GM23338 (cell line): ENCODE measurements around the gene ETFBKMT. TPM values are rescaled to one million over a fixed set of nuclear protein-coding genes. Genes with fewer than 3 reads are reported as not detected.
A peak's percentile ranks its signal among the peaks of the same experiment; 100 is the strongest.

Source experiments
- ATAC-seq: fragments of 200-7000 bp; cut with Tn5 transposase; 3 replicates; pipeline ENCODE4 v1.9.1; 2020
- DNase-seq: peaks from one replicate; pipeline ENCODE4 v3.0.0-alpha.2; 2015; ENCODE audit warnings: low spot score
- H2AFZ ChIP-seq: fragments of 200-600 bp; sonication (generic); 2 replicates; pipeline ENCODE4 v1.8.0; 2016; ENCODE audit warnings: antibody characterized with exemption, mild to moderate bottlenecking, moderate library complexity
- H3F3A ChIP-seq: fragments of 200-600 bp; sonication (generic); replicated peaks from 2 replicates; pipeline ENCODE4 v1.8.0; 2017; ENCODE audit warnings: antibody characterized with exemption, mixed run types, low read depth
- H3K27ac ChIP-seq: fragments of 200-600 bp; sonication (generic); 2 replicates; pipeline ENCODE4 v1.6.1; 2016; ENCODE audit warnings: low read depth
- H3K27me3 ChIP-seq: fragments of 200-600 bp; sonication (generic); 2 replicates; pipeline ENCODE4 v1.8.0; 2016; ENCODE audit warnings: mild to moderate bottlenecking, mixed run types, moderate library complexity; ENCODE audit not compliant: insufficient read depth
- H3K36me3 ChIP-seq: fragments of 200-600 bp; sonication (generic); 2 replicates; pipeline ENCODE4 v1.8.0; 2016; ENCODE audit warnings: mild to moderate bottlenecking; ENCODE audit not compliant: insufficient read depth
- H3K4me1 ChIP-seq: fragments of 200-600 bp; sonication (generic); 2 replicates; pipeline ENCODE4 v1.8.0; 2016; ENCODE audit warnings: mild to moderate bottlenecking, moderate library complexity; ENCODE audit not compliant: insufficient read depth
- H3K4me2 ChIP-seq: fragments of 200-600 bp; sonication (generic); 2 replicates; pipeline ENCODE4 v1.7.1; 2017; ENCODE audit warnings: mixed run types
- H3K4me3 ChIP-seq: fragments of 200-600 bp; sonication (generic); 2 replicates; pipeline ENCODE4 v1.6.1; 2016; ENCODE audit warnings: mixed run types
- H3K79me2 ChIP-seq: fragments of 200-600 bp; sonication (generic); replicated peaks from 2 replicates; pipeline ENCODE4 v1.8.0; 2017; ENCODE audit warnings: mild to moderate bottlenecking; ENCODE audit not compliant: insufficient read depth
- H3K9me2 ChIP-seq: fragments of 200-600 bp; sonication (generic); 2 replicates; pipeline ENCODE4 v1.8.0; 2017; ENCODE audit not compliant: insufficient read depth
- H4K20me1 ChIP-seq: fragments of 200-600 bp; sonication (generic); replicated peaks from 2 replicates; pipeline ENCODE4 v1.8.0; 2017; ENCODE audit warnings: mild to moderate bottlenecking; ENCODE audit not compliant: insufficient read depth
- H3K27ac Mint-ChIP-seq: 2 replicates; pipeline ENCODE4 v1.8.0; 2020; ENCODE audit warnings: inconsistent platforms, mild to moderate bottlenecking, moderate library complexity, mixed read lengths
- H3K27me3 Mint-ChIP-seq: 3 replicates; pipeline ENCODE4 v1.8.0; 2022; ENCODE audit warnings: low read depth, mild to moderate bottlenecking, moderate library complexity, mixed read lengths, inconsistent platforms; ENCODE audit not compliant: insufficient read depth, poor library complexity
- H3K36me3 Mint-ChIP-seq: 3 replicates; pipeline ENCODE4 v1.8.0; 2021; ENCODE audit warnings: low read depth, mild to moderate bottlenecking, inconsistent platforms, moderate library complexity, mixed read lengths
- H3K4me1 Mint-ChIP-seq: 3 replicates; pipeline ENCODE4 v1.8.0; 2020; ENCODE audit warnings: mild to moderate bottlenecking, inconsistent platforms, mixed read lengths
- H3K4me3 Mint-ChIP-seq: 3 replicates; pipeline ENCODE4 v1.8.0; 2021; ENCODE audit warnings: moderate library complexity, mild to moderate bottlenecking, inconsistent platforms, mixed read lengths
- H3K9me3 Mint-ChIP-seq: 3 replicates; pipeline ENCODE4 v1.8.0; 2020; ENCODE audit warnings: moderate library complexity, mild to moderate bottlenecking, inconsistent platforms, mixed read lengths
- CREB1 ChIP-seq: fragments of 250-450 bp; sonication (Bioruptor Pico); IDR thresholded peaks from 2 replicates; pipeline ENCODE4 v1.5.0; 2020; ENCODE audit warnings: low read depth, mild to moderate bottlenecking, moderate library complexity
- EZH2 ChIP-seq: fragments of 200-600 bp; sonication (generic); IDR thresholded peaks from one replicate; pipeline ENCODE4 v1.8.0; 2017; ENCODE audit warnings: antibody characterized with exemption, mild to moderate bottlenecking, low read depth; ENCODE audit not compliant: unreplicated experiment
- STAT1 ChIP-seq: IDR thresholded peaks from one replicate; pipeline ENCODE4 v1.6.1; 2016; ENCODE audit warnings: antibody characterized with exemption; ENCODE audit not compliant: unreplicated experiment
- ZNF114 ChIP-seq: fragments of 250-450 bp; sonication (Bioruptor Pico); IDR thresholded peaks from 2 replicates; pipeline ENCODE4 v1.5.0; 2020; ENCODE audit warnings: mild to moderate bottlenecking, moderate library complexity
- ZNF331 ChIP-seq: fragments of 250-450 bp; sonication (Bioruptor Pico); IDR thresholded peaks from 2 replicates; pipeline ENCODE4 v1.5.0; 2020; ENCODE audit warnings: low read depth, mild to moderate bottlenecking, moderate library complexity
- polyA plus RNA-seq: library from polyadenylated mRNA; unstranded; fragments of >200 nt; fragmentation: Nextera tagmentation; extraction: Ambion mirVana; gene quantifications from 2 replicates; pipeline ENCODE4 v1.2.1, GENCODE V29; 2016
- total RNA-seq: library from RNA; depleted of rRNA; stranded (reverse); fragments of >200 nt; shearing (Covaris generic); gene quantifications from 2 replicates; pipeline ENCODE4 v1.2.3, GENCODE V29; 2014
- TF ChIP-seq, protein P1 (sequence below): fragments of 250-450 bp; sonication (Bioruptor Pico); IDR thresholded peaks from 2 replicates; pipeline ENCODE4 v1.5.0; 2020; ENCODE audit warnings: mild to moderate bottlenecking, moderate library complexity
- TF ChIP-seq, protein P2 (sequence below), 2 experiments: fragments of 200-600 bp in 1 of 2; sonication (generic) in 1 of 2; conservative IDR thresholded peaks; 2 replicates each; pipeline versions ENCODE4 v1.5.1 to v1.6.1; 2016 to 2017; ENCODE audit warnings: antibody characterized with exemption in 2 of 2, low read depth in 2 of 2, mild to moderate bottlenecking in 2 of 2, moderate library complexity in 1 of 2

Gene ETFBKMT
- total and polyA plus RNA-seq, 2 experiments from 2014 or later: 0.79 to 3.2 TPM

DNA sequence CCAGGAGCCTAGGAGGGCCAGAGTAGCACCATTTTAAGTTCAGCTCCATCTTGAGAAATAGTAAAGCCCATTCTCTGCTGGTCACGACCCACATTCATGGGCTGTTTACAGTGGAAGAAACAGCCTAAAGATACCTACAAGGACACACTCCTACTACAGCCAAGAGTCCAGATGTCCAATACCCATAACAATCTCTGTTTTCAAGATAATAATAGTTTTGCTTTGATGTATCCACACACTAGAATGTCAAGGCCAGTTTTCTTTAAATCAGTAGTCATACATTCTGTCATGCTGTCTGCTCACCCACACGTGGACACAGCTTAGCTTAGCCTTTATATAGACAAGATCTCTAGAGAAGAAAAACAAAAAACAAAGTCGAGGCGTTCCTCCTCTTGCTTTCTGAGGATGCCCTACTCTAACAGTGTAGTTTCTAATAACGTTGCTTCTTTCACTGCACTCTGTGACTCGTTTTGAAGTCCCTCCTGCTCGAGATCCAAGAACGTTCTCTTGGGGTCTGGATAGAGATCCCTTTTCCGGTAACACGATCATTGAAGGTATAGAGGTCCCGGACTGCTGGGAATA is 17.9 kb upstream of the ETFBKMT start (continued):
- TF ChIP-seq, protein P1, sequence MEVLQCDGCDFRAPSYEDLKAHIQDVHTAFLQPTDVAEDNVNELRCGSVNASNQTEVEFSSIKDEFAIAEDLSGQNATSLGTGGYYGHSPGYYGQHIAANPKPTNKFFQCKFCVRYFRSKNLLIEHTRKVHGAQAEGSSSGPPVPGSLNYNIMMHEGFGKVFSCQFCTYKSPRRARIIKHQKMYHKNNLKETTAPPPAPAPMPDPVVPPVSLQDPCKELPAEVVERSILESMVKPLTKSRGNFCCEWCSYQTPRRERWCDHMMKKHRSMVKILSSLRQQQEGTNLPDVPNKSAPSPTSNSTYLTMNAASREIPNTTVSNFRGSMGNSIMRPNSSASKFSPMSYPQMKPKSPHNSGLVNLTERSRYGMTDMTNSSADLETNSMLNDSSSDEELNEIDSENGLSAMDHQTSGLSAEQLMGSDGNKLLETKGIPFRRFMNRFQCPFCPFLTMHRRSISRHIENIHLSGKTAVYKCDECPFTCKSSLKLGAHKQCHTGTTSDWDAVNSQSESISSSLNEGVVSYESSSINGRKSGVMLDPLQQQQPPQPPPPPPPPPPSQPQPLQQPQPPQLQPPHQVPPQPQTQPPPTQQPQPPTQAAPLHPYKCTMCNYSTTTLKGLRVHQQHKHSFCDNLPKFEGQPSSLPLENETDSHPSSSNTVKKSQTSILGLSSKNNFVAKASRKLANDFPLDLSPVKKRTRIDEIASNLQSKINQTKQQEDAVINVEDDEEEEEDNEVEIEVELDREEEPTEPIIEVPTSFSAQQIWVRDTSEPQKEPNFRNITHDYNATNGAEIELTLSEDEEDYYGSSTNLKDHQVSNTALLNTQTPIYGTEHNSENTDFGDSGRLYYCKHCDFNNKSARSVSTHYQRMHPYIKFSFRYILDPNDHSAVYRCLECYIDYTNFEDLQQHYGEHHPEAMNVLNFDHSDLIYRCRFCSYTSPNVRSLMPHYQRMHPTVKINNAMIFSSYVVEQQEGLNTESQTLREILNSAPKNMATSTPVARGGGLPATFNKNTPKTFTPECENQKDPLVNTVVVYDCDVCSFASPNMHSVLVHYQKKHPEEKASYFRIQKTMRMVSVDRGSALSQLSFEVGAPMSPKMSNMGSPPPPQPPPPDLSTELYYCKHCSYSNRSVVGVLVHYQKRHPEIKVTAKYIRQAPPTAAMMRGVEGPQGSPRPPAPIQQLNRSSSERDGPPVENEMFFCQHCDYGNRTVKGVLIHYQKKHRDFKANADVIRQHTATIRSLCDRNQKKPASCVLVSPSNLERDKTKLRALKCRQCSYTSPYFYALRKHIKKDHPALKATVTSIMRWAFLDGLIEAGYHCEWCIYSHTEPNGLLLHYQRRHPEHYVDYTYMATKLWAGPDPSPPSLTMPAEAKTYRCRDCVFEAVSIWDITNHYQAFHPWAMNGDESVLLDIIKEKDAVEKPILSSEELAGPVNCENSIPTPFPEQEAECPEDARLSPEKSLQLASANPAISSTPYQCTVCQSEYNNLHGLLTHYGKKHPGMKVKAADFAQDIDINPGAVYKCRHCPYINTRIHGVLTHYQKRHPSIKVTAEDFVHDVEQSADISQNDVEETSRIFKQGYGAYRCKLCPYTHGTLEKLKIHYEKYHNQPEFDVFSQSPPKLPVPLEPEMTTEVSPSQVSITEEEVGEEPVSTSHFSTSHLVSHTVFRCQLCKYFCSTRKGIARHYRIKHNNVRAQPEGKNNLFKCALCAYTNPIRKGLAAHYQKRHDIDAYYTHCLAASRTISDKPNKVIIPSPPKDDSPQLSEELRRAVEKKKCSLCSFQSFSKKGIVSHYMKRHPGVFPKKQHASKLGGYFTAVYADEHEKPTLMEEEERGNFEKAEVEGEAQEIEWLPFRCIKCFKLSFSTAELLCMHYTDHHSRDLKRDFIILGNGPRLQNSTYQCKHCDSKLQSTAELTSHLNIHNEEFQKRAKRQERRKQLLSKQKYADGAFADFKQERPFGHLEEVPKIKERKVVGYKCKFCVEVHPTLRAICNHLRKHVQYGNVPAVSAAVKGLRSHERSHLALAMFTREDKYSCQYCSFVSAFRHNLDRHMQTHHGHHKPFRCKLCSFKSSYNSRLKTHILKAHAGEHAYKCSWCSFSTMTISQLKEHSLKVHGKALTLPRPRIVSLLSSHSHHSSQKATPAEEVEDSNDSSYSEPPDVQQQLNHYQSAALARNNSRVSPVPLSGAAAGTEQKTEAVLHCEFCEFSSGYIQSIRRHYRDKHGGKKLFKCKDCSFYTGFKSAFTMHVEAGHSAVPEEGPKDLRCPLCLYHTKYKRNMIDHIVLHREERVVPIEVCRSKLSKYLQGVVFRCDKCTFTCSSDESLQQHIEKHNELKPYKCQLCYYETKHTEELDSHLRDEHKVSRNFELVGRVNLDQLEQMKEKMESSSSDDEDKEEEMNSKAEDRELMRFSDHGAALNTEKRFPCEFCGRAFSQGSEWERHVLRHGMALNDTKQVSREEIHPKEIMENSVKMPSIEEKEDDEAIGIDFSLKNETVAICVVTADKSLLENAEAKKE (CRISPR knock-in tag): no peak
- TF ChIP-seq ZNF331 (CRISPR knock-in tag): no peak

DNA sequence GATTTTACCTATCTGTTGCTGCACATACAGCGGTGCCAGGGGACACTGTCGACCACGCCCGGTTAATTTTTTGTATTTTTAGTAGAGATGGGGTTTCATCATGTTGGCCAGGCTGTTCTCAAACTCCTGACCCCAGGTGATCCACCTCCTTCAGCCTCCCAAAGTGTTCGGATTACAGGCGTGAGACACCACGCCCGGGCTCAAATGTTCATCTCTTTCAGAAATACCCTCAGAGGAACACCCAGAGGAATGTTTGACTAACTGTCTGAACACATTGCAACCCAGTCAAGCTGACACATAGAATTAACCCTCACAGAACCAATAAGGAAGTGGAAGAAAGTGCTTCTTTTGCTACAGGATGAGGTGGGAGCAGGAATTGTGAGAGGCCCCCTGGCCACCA is 15.0 kb upstream of the ETFBKMT start:
- Mint-ChIP-seq H3K36me3 (no peaks in the 10 kb centered on the region), H3K4me1 (0 out of 3 replicates have a peak, but pooled peaks cover 3% of the 10 kb centered on the region), H3K4me3 (no peak overlapping the region), H3K27ac (no peak overlapping the region), H3K27me3 (no peaks in the 10 kb centered on the region), H3K9me3 (no peaks in the 10 kb centered on the region; the same call in 2 of the 3 replicates)
- Histone ChIP-seq H3K79me2 (no peaks in the 10 kb centered on the region), H3K36me3 (no peaks in the 10 kb centered on the region), H4K20me1 (no peaks in the 10 kb centered on the region), H2AFZ (peak overlapping the region; percentile 81; the same call in 1 of the 2 replicates), H3K27me3 (no peaks in the 10 kb centered on the region), H3F3A (no peaks in the 10 kb centered on the region), H3K4me1 (no peaks in the 10 kb centered on the region; the same call in 1 of the 2 replicates), H3K4me3 (no peak overlapping the region), H3K9me2 (no peaks in the 10 kb centered on the region), H3K4me2 (no peak overlapping the region), H3K27ac (no peak overlapping the region)
- DNase-seq: no peak
- no peak for ATAC-seq
- no peak for TF ChIP-seq STAT1
- no peak for TF ChIP-seq ZNF331 (CRISPR knock-in tag)
- no peak for TF ChIP-seq ZNF114 (CRISPR knock-in tag)
- TF ChIP-seq, protein P2, sequence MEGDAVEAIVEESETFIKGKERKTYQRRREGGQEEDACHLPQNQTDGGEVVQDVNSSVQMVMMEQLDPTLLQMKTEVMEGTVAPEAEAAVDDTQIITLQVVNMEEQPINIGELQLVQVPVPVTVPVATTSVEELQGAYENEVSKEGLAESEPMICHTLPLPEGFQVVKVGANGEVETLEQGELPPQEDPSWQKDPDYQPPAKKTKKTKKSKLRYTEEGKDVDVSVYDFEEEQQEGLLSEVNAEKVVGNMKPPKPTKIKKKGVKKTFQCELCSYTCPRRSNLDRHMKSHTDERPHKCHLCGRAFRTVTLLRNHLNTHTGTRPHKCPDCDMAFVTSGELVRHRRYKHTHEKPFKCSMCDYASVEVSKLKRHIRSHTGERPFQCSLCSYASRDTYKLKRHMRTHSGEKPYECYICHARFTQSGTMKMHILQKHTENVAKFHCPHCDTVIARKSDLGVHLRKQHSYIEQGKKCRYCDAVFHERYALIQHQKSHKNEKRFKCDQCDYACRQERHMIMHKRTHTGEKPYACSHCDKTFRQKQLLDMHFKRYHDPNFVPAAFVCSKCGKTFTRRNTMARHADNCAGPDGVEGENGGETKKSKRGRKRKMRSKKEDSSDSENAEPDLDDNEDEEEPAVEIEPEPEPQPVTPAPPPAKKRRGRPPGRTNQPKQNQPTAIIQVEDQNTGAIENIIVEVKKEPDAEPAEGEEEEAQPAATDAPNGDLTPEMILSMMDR (conservative IDR thresholded peaks at IDR 0.05; ENCODE audit: low read depth in 2 of 2): no peak
- TF ChIP-seq, protein P1 (CRISPR knock-in tag): no peak
- no peak for TF ChIP-seq EZH2
- TF ChIP-seq CREB1 (CRISPR knock-in tag): no peak
